Duodenal mucosa (tissue), 2 donors: Measurements from ENCODE around the gene MRGPRE.

ENCODE experiments used
- H3K27ac ChIP-seq: one replicate; pipeline ENCODE4 v1.7.0; 2013; ENCODE audit warnings: low read depth, low read length
- H3K27me3 ChIP-seq, 2 donors: one replicate each; pipeline ENCODE4 v1.7.0; 2013; ENCODE audit warnings: low read length in 2 of 2, control low read depth in 1 of 2; ENCODE audit not compliant: insufficient read depth in 2 of 2, control insufficient read depth in 1 of 2
- H3K36me3 ChIP-seq, 2 donors: one replicate each; pipeline ENCODE4 v1.7.0; 2013; ENCODE audit warnings: low read length in 2 of 2, control low read depth in 1 of 2; ENCODE audit not compliant: insufficient read depth in 2 of 2, control insufficient read depth in 1 of 2
- H3K4me1 ChIP-seq, 2 donors: one replicate each; pipeline ENCODE4 v1.7.0; 2013; ENCODE audit warnings: low read length in 2 of 2, control low read depth in 1 of 2; ENCODE audit not compliant: insufficient read depth in 2 of 2, control insufficient read depth in 1 of 2
- H3K4me3 ChIP-seq, 2 donors: one replicate each; pipeline ENCODE4 v1.7.0; 2013; ENCODE audit warnings: low read length in 2 of 2, low read depth in 1 of 2
- H3K9ac ChIP-seq, 2 donors: one replicate each; pipeline ENCODE4 v1.7.0; 2013; ENCODE audit warnings: low read length in 2 of 2, low read depth in 1 of 2
- H3K9me3 ChIP-seq, 2 donors: one replicate each; pipeline ENCODE4 v1.7.0; 2013; ENCODE audit warnings: low read length in 2 of 2, control low read depth in 1 of 2; ENCODE audit not compliant: control insufficient read depth in 1 of 2

The MRGPRE gene

DNA sequence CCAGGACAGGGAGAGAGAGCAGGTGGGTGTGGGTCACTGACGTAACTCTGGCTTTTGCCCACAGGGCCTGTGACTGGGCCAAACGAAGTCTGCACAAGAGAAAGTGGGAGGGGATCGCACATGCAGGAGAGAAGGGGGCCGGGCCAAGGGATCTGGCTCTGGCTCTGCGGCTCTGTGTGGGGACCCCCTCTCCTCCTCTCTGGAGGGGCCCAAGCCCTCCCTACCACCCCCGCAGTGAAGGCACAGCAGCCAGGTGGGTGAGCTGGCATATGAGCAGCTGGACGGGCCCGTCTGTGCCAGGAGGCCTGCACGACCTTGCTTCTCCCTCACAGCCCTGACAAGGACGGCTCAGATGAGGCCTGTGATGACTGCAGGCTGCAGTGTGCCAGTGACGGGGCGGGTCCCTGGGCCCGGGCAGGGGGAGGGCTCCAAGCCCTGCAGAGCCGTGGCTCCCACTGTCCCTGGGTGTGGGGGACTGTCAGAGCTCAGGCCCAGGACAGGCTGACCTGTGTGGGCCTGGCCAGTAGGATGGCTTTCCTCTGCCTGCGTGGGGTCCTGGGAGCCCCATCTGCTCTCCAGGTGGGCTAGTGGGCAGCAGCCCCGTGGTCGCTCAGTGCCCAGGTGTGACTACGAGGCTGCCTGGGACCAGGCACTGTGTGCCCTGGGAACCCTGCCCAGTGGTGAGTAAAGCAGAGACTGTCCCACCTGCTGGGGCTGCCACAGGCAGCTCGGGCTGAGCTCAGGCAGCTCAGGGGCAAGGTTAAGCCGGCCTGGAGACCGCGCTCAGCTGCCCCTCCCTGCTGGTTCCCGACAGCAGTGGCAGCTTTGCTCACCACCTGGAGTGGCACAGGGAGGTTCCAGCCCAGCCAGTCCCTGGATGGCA lies 35.8 kb downstream of the MRGPRE start:
- H3K36me3 ChIP-seq = no peaks in the 10 kb centered on the region
- H3K27me3 ChIP-seq = peaks cover under 1 to 8% of the 10 kb centered on the region in 2 donors
- no peaks in the 10 kb centered on the region for H3K9me3 ChIP-seq

DNA sequence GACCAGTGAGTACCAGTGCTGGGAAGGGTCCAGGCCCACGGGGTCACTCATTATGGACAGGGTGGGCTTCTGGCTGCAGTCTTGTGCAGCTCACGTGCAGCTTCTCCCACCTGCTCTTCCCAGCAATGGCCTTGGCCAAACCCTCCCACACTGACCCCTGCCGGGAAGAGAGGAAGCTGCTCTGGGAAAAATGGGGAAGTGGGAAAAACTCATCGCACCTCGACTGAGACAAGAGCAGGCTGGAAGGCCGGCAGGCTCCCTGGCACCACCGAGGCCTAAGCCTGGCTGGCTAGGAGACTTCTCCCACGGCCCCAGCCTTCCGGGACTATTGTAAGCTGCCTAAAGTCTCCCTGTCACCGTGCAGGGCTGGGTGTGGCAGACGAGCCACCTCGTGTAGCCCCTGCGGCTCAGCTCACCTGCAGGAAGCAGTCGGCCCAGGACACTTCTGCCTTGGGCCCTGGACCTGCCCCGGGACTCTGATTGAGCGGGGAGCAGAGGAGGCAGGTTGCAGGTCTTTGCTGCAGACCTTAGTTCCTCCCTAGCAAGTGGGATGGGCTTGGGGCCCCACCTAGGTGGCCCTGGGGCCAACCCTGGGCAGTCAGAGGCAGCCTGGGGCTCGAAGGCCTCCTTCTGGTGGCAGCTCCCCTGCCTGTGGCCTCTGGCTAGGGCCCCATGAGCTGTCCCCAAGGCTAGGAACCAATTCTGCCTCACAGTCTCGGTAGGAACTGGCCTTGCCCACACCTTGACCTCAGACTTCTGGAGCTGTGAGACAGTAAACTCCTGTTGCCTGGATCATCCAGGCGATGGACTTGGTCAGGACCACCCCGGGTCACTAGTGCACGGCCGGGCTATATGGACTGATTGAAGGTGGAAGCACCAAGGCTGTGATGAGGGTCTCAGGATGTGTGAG lies 36.7 kb downstream of the MRGPRE start:
- H3K27me3 ChIP-seq = peaks cover 0 to 1% of the 10 kb centered on the region in 2 donors
- H3K9ac ChIP-seq = no peak overlapping the region
- no peaks in the 10 kb centered on the region for H3K9me3 ChIP-seq
- no peak overlapping the region for H3K27ac ChIP-seq
- no peak overlapping the region for H3K4me3 ChIP-seq
- no peaks in the 10 kb centered on the region for H3K4me1 ChIP-seq
- H3K36me3 ChIP-seq = no peaks in the 10 kb centered on the region

More for the DNA sequence above, 35.8 kb downstream of the MRGPRE start:
- Histone ChIP-seq H3K27ac (no peak overlapping the region), H3K9ac (no peak overlapping the region), H3K4me3 (no peak overlapping the region), H3K4me1 (no peaks in the 10 kb centered on the region)

DNA sequence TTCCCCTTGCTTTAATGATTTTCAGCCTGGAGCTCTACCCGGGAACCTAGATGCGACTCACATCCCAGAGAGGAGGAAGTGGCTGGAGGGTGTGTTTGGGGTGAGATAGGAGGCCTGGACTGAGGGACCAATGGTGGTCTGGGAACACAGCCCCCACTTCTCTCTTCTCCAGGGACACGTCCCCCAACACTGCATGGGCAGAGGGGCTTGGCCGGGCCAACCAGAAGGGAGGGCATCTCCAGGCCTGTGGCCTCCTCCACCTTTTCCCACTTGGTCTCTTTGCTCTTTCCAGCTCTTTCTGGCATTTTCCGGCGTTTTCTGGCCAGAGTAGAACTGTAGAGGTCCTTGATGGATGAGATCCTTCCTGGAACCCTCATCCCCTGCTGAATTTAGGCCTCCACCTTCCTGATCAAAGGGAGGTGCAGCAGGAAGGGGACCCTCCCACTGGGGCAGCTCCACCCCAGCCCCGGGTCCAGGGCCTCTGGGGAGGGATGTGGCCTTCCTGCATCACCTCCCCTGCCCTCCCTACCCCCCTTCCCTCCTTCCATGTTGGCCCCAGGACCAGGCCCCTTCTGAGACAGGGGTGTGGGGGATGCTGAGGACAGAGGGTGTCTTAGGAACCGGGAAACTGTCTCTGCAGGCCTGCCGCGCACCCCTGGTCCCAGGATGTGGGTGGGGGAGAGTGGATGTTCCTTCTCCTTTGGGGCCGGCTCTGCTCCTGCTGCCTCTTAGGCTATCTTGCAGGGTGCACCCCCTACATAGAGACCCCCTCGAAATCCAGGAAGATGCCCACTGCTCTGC lies 38.0 kb downstream of the MRGPRE start:
- H3K4me1 ChIP-seq = no peaks in the 10 kb centered on the region
- no peak overlapping the region for H3K27ac ChIP-seq
- H3K9ac ChIP-seq = no peak overlapping the region
- H3K4me3 ChIP-seq = no peak overlapping the region
- no peaks in the 10 kb centered on the region for H3K36me3 ChIP-seq
- no peaks in the 10 kb centered on the region for H3K9me3 ChIP-seq
- no peaks in the 10 kb centered on the region for H3K27me3 ChIP-seq

DNA sequence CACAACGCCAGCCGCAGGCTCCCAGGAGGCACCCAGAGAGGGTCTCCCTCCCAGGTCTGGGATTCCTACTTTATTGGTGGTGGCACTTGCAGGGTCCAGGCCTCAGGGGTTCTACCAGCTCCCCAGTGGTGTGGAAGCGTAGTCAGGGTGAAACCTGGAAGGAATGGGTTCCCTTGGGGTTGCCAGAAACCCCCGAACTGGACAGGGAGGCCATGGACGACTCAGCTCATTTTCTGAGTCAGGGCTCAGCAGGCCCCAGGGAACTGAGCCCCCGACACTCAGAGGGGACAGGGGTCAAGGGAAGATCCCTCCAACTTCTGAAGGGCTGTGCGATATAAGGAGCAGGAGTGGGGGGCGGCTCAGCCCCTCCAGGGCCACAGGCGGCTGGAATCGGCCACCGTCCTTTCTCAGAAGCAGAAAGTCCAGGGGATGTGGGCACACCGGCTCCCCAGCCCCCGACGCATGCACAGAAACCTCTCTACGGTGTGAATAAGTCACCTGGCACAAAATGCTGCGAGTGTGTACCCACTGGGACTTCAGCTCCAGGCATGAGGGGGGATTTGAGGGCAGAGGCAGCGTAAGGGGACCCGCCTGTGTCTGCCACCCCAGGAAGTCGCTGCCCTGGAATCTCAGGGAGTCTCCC lies 38.7 kb downstream of the MRGPRE start:
- Histone ChIP-seq H3K9me3 (no peaks in the 10 kb centered on the region), H3K4me3 (no peak overlapping the region), H3K4me1 (no peaks in the 10 kb centered on the region), H3K27ac (no peak overlapping the region), H3K9ac (no peak overlapping the region), H3K27me3 (no peaks in the 10 kb centered on the region), H3K36me3 (no peaks in the 10 kb centered on the region)

DNA sequence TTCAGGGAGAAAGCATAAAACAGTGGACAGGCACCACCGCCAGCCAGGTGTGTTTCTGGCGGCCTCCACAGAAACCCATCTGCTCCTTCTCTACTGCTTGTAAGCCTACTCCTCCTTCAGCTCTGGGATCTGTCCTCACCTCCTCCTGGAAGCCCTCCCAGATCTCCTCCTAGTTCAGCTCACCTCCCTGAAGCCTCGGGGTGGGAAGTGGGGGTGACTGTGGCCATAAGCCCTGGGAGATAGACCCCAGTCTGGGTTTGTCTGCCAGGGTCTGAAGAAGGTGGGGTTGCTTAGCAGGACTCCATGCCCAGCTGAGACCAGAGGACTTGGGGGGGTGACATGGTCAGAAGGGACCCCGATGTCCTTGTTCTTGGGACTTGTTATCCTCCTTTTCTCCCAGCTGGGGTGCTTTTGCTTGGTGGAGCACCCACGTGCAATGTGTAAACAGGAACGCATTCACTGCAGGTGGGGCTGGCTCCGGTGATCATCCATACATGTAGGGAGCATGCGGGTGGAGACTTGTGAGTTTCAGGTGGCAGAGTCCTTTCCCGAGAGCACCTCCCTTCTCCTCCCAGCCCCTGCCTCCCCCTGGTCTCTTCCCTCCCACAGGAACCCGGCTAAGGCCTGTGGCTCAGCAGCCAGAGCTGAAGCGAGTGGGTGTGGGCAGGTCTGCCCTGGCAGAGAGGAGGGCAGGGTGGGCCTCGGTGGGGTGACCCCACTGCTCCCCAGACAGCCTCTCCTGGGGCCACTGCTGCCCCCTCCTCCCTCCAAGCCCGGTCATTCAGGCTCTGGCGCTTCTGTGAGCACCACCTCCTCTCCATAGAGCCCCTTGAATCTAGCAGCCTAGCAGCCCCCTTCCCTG lies 39.5 kb downstream of the MRGPRE start:
- H3K4me1 ChIP-seq = no peaks in the 10 kb centered on the region
- no peak overlapping the region for H3K4me3 ChIP-seq
- H3K27ac ChIP-seq = no peak overlapping the region
- no peaks in the 10 kb centered on the region for H3K36me3 ChIP-seq
- H3K27me3 ChIP-seq = no peaks in the 10 kb centered on the region
- no peaks in the 10 kb centered on the region for H3K9me3 ChIP-seq
- no peak overlapping the region for H3K9ac ChIP-seq

DNA sequence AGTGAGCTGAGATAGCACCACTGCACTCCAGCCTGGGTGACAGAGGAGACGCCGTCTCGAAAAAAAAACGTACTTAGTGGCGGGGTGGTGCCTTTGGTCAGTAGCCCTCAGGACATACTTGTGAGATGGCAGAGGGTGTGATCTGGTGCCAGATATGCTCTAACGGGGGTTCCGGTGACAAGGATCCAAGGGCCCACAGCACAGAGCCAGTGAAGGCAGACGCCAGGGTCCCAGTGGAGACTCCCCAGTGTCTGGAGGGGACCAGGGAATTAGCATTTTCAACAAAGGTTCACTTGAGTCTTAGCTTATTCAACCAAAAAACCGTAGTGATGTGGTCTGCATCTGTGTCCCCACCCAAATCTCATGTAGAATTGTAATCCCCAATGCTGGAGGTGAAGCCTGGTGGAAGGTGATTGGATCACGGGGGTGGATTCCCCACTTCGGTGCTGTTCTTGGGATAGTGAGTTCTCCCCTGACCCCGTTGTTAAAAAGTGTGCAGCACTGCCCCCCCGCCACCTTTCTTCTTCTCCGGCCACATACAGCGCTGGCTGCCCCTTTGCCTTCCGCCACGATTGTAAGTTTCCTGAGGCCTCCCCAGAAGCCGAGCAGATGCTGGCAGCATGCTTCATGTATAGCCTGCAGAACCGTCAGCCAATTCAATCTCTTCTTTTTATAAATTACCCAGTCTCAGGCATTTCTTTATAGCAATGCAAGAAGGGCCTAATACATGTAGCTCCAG lies 40.5 kb downstream of the MRGPRE start:
- Histone ChIP-seq H3K36me3 (no peaks in the 10 kb centered on the region), H3K27me3 (no peaks in the 10 kb centered on the region), H3K27ac (no peak overlapping the region), H3K4me3 (no peak overlapping the region), H3K4me1 (no peaks in the 10 kb centered on the region), H3K9me3 (no peaks in the 10 kb centered on the region), H3K9ac (no peak overlapping the region)

DNA sequence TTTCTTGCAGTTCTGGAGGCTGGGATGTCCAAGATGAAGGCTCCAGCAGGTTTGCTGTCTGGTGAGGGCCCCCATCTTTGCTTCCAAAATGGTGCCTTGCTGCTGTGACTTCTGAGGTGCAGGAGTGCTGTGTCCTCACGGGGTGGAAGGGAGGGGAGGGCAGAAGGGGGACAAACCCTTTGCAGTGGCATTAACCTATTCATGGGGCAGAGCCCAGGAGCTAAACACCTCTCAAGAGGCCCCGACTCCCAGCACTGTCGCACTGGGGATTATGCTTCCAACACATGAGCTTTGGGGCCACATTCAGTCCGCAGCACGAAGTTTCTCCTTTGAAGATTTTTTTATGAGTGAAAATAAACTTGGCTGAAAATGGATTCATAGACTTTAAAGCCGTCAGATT lies 41.6 kb downstream of the MRGPRE start:
- Histone ChIP-seq H3K9ac (no peak overlapping the region), H3K4me3 (no peak overlapping the region), H3K36me3 (no peaks in the 10 kb centered on the region), H3K9me3 (no peaks in the 10 kb centered on the region), H3K27ac (no peak overlapping the region), H3K4me1 (no peaks in the 10 kb centered on the region), H3K27me3 (no peaks in the 10 kb centered on the region)

DNA sequence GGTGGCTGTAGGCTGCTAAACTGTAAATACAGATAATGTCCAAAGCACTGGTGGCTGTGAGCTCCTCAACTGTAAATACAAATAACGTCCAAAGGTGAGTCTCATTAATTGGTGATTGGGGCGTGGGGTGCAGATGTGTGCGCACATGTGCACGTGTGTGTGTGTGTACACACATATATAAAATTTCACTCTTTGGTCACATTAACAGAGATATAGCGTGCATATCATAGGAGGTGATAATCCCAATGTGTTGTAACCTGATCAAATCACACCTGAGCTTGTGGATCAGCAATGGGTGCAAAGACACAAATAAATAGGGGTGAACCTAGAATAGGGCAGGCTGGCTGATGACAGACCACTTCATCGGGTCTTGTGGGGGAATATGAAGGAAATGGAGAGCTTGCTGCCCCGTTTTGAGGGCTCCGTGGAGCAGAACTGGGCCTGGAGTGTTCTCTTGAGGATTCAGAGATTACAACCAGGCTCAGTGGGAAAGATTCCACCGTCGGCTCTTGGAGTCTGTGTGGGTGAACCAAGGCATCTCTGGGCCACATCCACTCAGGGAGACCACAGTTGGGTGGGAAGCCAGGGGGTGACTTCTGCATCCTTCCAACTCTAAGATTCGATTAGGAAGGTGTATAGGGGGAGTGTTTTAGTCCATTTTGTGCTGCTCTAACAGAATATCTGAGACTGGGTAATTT lies 42.2 kb downstream of the MRGPRE start:
- Histone ChIP-seq H3K27me3 (no peaks in the 10 kb centered on the region), H3K9ac (no peak overlapping the region), H3K4me1 (no peaks in the 10 kb centered on the region), H3K36me3 (no peaks in the 10 kb centered on the region), H3K9me3 (no peaks in the 10 kb centered on the region), H3K4me3 (no peak overlapping the region), H3K27ac (no peak overlapping the region)
